H9 (cell line): ENCODE data around the gene BDNF. TPM values are rescaled to one million over a fixed set of nuclear protein-coding genes. Genes with fewer than 3 reads are reported as not detected.

ENCODE experiments used
- DNase-seq: peaks from one replicate; pipeline ENCODE4 v3.0.0-alpha.2; 2017
- H2AFZ ChIP-seq: one replicate; pipeline ENCODE4 v1.6.1; 2013; ENCODE audit warnings: mild to moderate bottlenecking, low read length, control low read depth, moderate library complexity
- H2AK5ac ChIP-seq: 2 replicates; pipeline ENCODE4 v1.6.1; 2013; ENCODE audit warnings: low read length, control low read depth, mixed read lengths; ENCODE audit not compliant: insufficient read length
- H2BK120ac ChIP-seq: one replicate; pipeline ENCODE4 v1.6.1; 2013; ENCODE audit warnings: low read depth, mild to moderate bottlenecking, low read length, control low read depth, inconsistent platforms; ENCODE audit not compliant: poor library complexity, severe bottlenecking
- H2BK12ac ChIP-seq: 2 replicates; pipeline ENCODE4 v1.6.1; 2013; ENCODE audit warnings: low read length, control low read depth, mixed read lengths, low read depth; ENCODE audit not compliant: insufficient read length
- H2BK15ac ChIP-seq: 2 replicates; pipeline ENCODE4 v1.6.1; 2013; ENCODE audit warnings: low read depth, low read length, control low read depth
- H2BK20ac ChIP-seq: one replicate; pipeline ENCODE4 v1.6.1; 2013; ENCODE audit warnings: low read depth, mild to moderate bottlenecking, low read length, control low read depth, inconsistent platforms; ENCODE audit not compliant: poor library complexity, severe bottlenecking
- H2BK5ac ChIP-seq: 2 replicates; pipeline ENCODE4 v1.6.1; 2013; ENCODE audit warnings: low read length, control low read depth, mixed read lengths; ENCODE audit not compliant: insufficient read length
- H3K14ac ChIP-seq: 2 replicates; pipeline ENCODE4 v1.6.1; 2013; ENCODE audit warnings: low read length, control low read depth; ENCODE audit not compliant: insufficient read depth
- H3K18ac ChIP-seq: 2 replicates; pipeline ENCODE4 v1.6.1; 2013; ENCODE audit warnings: low read depth, mild to moderate bottlenecking, mixed read lengths, low read length, control low read depth; ENCODE audit not compliant: insufficient read length
- H3K23ac ChIP-seq: 2 replicates; pipeline ENCODE4 v1.6.1; 2013; ENCODE audit warnings: low read length, control low read depth, mixed read lengths, low read depth; ENCODE audit not compliant: insufficient read length
- H3K23me2 ChIP-seq: 2 replicates; pipeline ENCODE4 v1.6.1; 2013; ENCODE audit warnings: low read depth, mild to moderate bottlenecking, mixed read lengths, low read length, control low read depth; ENCODE audit not compliant: insufficient read length, poor library complexity, severe bottlenecking
- H3K27ac ChIP-seq: 2 replicates; pipeline ENCODE4 v1.5.1; 2013; ENCODE audit warnings: low read length, control low read depth, mixed read lengths, low read depth; ENCODE audit not compliant: insufficient read length
- H3K27me3 ChIP-seq: 2 replicates; pipeline ENCODE4 v1.6.1; 2013; ENCODE audit warnings: low read length, control low read depth, inconsistent platforms; ENCODE audit not compliant: insufficient read depth
- H3K4ac ChIP-seq: 2 replicates; pipeline ENCODE4 v1.6.1; 2013; ENCODE audit warnings: low read depth, mild to moderate bottlenecking, control low read depth, inconsistent platforms, low read length, moderate library complexity
- H3K4me1 ChIP-seq: 2 replicates; pipeline ENCODE4 v1.6.1; 2013; ENCODE audit warnings: low read length, control low read depth, inconsistent platforms; ENCODE audit not compliant: insufficient read depth
- H3K4me2 ChIP-seq: 2 replicates; pipeline ENCODE4 v1.6.1; 2013; ENCODE audit warnings: low read length, control low read depth, mixed read lengths; ENCODE audit not compliant: insufficient read length, insufficient read depth
- H3K56ac ChIP-seq: 2 replicates; pipeline ENCODE4 v1.6.1; 2013; ENCODE audit warnings: low read depth, mild to moderate bottlenecking, mixed read lengths, low read length, control low read depth; ENCODE audit not compliant: insufficient read length
- H3K79me1 ChIP-seq: 2 replicates; pipeline ENCODE4 v1.6.1; 2013; ENCODE audit warnings: low read depth, mild to moderate bottlenecking, moderate library complexity, low read length, control low read depth, inconsistent platforms; ENCODE audit not compliant: insufficient read depth, poor library complexity, severe bottlenecking
- H3K79me2 ChIP-seq: 2 replicates; pipeline ENCODE4 v1.6.1; 2013; ENCODE audit warnings: low read length, control low read depth, inconsistent platforms; ENCODE audit not compliant: insufficient read depth
- H3K9ac ChIP-seq: 2 replicates; pipeline ENCODE4 v1.6.1; 2013; ENCODE audit warnings: low read length, control low read depth, mixed read lengths; ENCODE audit not compliant: insufficient read length; ENCODE audit errors: extremely low read depth
- H3K9me3 ChIP-seq: one replicate; pipeline ENCODE4 v1.6.1; 2013; ENCODE audit warnings: low read depth, low read length, inconsistent platforms; ENCODE audit not compliant: control insufficient read depth
- H3T11ph ChIP-seq: one replicate; pipeline ENCODE4 v1.6.1; 2013; ENCODE audit warnings: mild to moderate bottlenecking, low read length, control low read depth, inconsistent platforms
- H4K20me1 ChIP-seq: one replicate; pipeline ENCODE4 v1.6.1; 2013; ENCODE audit not compliant: control insufficient read depth, insufficient read length, insufficient read depth
- H4K5ac ChIP-seq: 2 replicates; pipeline ENCODE4 v1.6.1; 2013; ENCODE audit warnings: low read depth, mild to moderate bottlenecking, mixed read lengths, low read length, control low read depth; ENCODE audit not compliant: insufficient read length
- H4K8ac ChIP-seq: replicated peaks from 2 replicates; pipeline ENCODE4 v1.6.1; 2013; ENCODE audit warnings: low read length, control low read depth, mixed read lengths, low read depth; ENCODE audit not compliant: insufficient read length
- H4K91ac ChIP-seq: 2 replicates; pipeline ENCODE4 v1.6.1; 2013; ENCODE audit warnings: low read depth, mild to moderate bottlenecking, moderate library complexity, mixed read lengths, low read length, control low read depth; ENCODE audit not compliant: insufficient read length
- H3K27ac Mint-ChIP-seq, 3 experiments: 2 replicates in 2 of 3; 3 replicates in 1 of 3; pipeline ENCODE4 v1.8.0; 2020 to 2021; ENCODE audit warnings: mixed read lengths in 3 of 3, mild to moderate bottlenecking in 1 of 3, moderate library complexity in 1 of 3
- H3K27me3 Mint-ChIP-seq: 2 replicates; pipeline ENCODE4 v1.8.0; 2021; ENCODE audit warnings: low read depth, mild to moderate bottlenecking, moderate library complexity, mixed read lengths
- H3K36me3 Mint-ChIP-seq, 3 experiments: 2 replicates in 2 of 3; 3 replicates in 1 of 3; pipeline ENCODE4 v1.8.0; 2020 to 2021; ENCODE audit warnings: low read depth in 3 of 3, mixed read lengths in 3 of 3; ENCODE audit not compliant: insufficient read depth in 1 of 3
- H3K4me1 Mint-ChIP-seq, 2 experiments: 2 replicates each; pipeline ENCODE4 v1.8.0; 2020; ENCODE audit warnings: mixed read lengths in 2 of 2
- H3K4me3 Mint-ChIP-seq, 2 experiments: 2 replicates in 1 of 2; 3 replicates in 1 of 2; pipeline ENCODE4 v1.8.0; 2020 to 2021; ENCODE audit warnings: mild to moderate bottlenecking in 2 of 2, mixed read lengths in 2 of 2, moderate library complexity in 1 of 2
- H3K9me3 Mint-ChIP-seq, 2 experiments: 2 replicates in 1 of 2; 3 replicates in 1 of 2; pipeline ENCODE4 v1.8.0; 2020; ENCODE audit warnings: mild to moderate bottlenecking in 2 of 2, mixed read lengths in 2 of 2, moderate library complexity in 1 of 2
- WGBS: extraction: QIAGEN DNeasy Blood & Tissue Kit; methylation state at CpG from one replicate; pipeline ENCODE4 v1.1.7; 2013; ENCODE audit warnings: missing lambda C conversion rate, low lambda C conversion rate, mixed read lengths; ENCODE audit not compliant: insufficient read length; ENCODE audit errors: extremely low coverage; 5-methylcytosine and 5-hydroxymethylcytosine counted together
- total RNA-seq: library from RNA; stranded (reverse); gene quantifications from 2 replicates; pipeline ENCODE4 v1.2.1, GENCODE V29; 2021
- TF ChIP-seq, protein P1 (sequence below): fragments of 200-600 bp; sonication (generic); conservative IDR thresholded peaks from 3 replicates; pipeline ENCODE4 v1.8.0; 2021; ENCODE audit warnings: antibody characterized with exemption, mild to moderate bottlenecking

Gene BDNF
- total RNA-seq, 1 experiment from 2014 or later: 2.7 TPM

DNA sequence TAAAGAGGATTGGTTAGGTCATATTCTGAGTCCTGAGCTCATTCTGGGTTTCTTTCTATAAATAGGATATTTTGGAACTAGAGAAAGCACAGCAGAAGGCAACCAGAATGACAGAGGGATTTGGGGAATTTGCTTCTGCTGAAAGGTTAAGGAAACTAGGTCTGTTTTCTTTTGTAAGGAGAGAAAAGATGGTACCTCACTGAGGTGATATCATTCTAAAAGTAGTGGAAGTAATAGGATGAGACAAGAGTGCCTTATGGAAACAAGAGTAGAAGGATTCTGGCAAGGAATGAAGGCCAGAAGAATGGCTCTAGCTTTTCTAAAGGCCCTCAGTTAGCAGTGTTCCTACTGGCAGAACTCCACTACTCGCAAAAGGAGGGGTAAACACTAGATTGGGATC, 26.7 kb upstream of the BDNF start:
- H3K27ac Mint-ChIP-seq: no peak overlapping the region
- Histone ChIP-seq H3K4me1 (no peaks in the 10 kb centered on the region), H4K91ac (no peak overlapping the region), H2AK5ac (no peak overlapping the region), H3K18ac (no peak overlapping the region), H3K9ac (no peak overlapping the region), H4K5ac (no peak overlapping the region), H2BK5ac (no peak overlapping the region), H2BK15ac (no peak overlapping the region), H4K20me1 (no peaks in the 10 kb centered on the region), H3K27me3 (peaks cover 1% of the 10 kb centered on the region; the same call in 1 of the 2 replicates), H2BK12ac (no peak overlapping the region), H3K23me2 (peaks cover 6% of the 10 kb centered on the region), H3T11ph (no peak overlapping the region), H2AFZ (no peak overlapping the region), H2BK20ac (no peak overlapping the region), H3K4ac (no peak overlapping the region), H3K27ac (no peak overlapping the region), H2BK120ac (no peak overlapping the region), H3K4me2 (no peak overlapping the region), H3K79me2 (no peaks in the 10 kb centered on the region; the same call in 1 of the 2 replicates), H4K8ac (no peak overlapping the region), H3K14ac (no peak overlapping the region), H3K79me1 (no peaks in the 10 kb centered on the region), H3K56ac (no peak overlapping the region), H3K9me3 (no peaks in the 10 kb centered on the region), H3K23ac (no peak overlapping the region)
- no peak for DNase-seq
- WGBS: no CpG with 5 or more reads among the region's 1 CpG
- TF ChIP-seq, protein P1, sequence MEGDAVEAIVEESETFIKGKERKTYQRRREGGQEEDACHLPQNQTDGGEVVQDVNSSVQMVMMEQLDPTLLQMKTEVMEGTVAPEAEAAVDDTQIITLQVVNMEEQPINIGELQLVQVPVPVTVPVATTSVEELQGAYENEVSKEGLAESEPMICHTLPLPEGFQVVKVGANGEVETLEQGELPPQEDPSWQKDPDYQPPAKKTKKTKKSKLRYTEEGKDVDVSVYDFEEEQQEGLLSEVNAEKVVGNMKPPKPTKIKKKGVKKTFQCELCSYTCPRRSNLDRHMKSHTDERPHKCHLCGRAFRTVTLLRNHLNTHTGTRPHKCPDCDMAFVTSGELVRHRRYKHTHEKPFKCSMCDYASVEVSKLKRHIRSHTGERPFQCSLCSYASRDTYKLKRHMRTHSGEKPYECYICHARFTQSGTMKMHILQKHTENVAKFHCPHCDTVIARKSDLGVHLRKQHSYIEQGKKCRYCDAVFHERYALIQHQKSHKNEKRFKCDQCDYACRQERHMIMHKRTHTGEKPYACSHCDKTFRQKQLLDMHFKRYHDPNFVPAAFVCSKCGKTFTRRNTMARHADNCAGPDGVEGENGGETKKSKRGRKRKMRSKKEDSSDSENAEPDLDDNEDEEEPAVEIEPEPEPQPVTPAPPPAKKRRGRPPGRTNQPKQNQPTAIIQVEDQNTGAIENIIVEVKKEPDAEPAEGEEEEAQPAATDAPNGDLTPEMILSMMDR: no peak
- H3K9me3 Mint-ChIP-seq: no peaks in the 10 kb centered on the region
- peaks cover 59% of the 10 kb centered on the region for H3K27me3 Mint-ChIP-seq
- H3K4me3 Mint-ChIP-seq: no peak overlapping the region
- no peaks in the 10 kb centered on the region for H3K36me3 Mint-ChIP-seq
- H3K4me1 Mint-ChIP-seq: peaks cover 6 to 8% of the 10 kb centered on the region in 2 experiments
